Measurements from ENCODE around the gene UMPS. TPM values are rescaled to one million over a fixed set of nuclear protein-coding genes. Genes with fewer than 3 reads are reported as not detected.

The UMPS gene
- polyA plus RNA-seq, 1 of the 3 experiments (the other 2 are of a cell fraction) = 25.1 TPM

DNA sequence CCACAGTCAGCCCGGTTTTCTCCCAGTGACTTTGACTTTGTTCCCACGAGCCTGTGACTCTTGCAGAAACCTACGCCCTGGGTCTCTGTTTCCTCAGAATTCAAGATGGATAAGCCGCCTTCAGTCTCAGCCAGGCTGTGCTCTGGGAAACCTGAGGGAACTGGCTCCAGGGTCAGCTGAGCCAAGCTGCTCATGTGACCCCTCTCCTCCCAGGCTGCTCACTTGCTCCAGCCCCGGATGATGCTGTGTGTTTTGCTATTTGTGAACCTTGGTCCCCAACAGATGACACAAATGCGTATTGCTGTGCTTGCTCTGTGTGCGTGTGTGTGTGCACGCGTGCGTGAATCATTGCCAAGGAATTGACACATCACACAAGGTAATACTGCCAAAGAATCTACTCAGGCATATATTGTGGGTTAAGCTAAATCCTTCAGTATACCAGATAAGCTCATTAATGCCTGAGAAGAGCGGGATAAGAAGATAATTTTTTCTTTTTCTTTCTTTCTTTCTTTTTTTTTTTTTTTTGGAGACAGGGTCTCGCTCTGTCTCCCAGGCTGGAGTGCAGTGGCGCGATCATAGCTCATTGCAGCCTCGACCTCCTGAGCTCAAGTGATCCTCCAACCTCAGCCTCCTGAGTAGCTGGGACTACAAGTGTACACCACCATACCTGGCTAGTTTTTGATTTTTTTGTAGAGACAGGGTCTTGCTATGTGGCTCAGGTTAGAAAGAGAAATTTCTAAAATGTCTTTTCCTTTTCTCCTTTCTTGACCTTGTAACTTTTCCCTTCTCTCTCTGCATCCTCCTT, 29.2 kb upstream of the UMPS start:
- H3K9ac ChIP-seq = peak overlapping the region; percentile 61; the same call in 1 of the 2 replicates
- H3K9me2 ChIP-seq = no peaks in the 10 kb centered on the region
- H3K4me3 ChIP-seq (ENCODE audit: low read depth in 2 of 2, low read length in 1 of 2) = no peak overlapping the region
- ChIA-PET POLR2A (no interaction called here), CTCF (interaction anchor here (0.6 to 3.3 kb wide), 6 partner anchors 12 to 226 kb away, joined by 3 to 11 read pairs (median 3); no protein-coding TSS in a partner anchor)
- no peak for TF ChIP-seq JUND (IDR thresholded peaks at IDR 0.05)
- TF ChIP-seq, protein P1, sequence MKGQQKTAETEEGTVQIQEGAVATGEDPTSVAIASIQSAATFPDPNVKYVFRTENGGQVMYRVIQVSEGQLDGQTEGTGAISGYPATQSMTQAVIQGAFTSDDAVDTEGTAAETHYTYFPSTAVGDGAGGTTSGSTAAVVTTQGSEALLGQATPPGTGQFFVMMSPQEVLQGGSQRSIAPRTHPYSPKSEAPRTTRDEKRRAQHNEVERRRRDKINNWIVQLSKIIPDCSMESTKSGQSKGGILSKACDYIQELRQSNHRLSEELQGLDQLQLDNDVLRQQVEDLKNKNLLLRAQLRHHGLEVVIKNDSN (IDR thresholded peaks at IDR 0.05; ENCODE audit: borderline replicate concordance, low read depth) = peak; percentile 40; the same call in 1 of the 2 replicates
- H3K36me3 ChIP-seq (replicated peaks in 1 of 2; ENCODE audit: control insufficient read depth in 1 of 2, insufficient read depth in 2 of 2, low read length in 1 of 2) = no peaks in the 10 kb centered on the region
- peak overlapping the region; percentile 87 for H2AFZ ChIP-seq (ENCODE audit: low read depth)
- H4K20me1 ChIP-seq (ENCODE audit: insufficient read depth) = no peaks in the 10 kb centered on the region
- no peak for DNase-seq
- no peaks in the 10 kb centered on the region for H3K9me3 ChIP-seq
- peak overlapping the region in 1 of 2 experiments; percentile 93; a peak in 2 of 4 replicates for H3K27ac ChIP-seq (ENCODE audit: low read depth in 2 of 2, low read length in 1 of 2)
- peak overlapping the region; percentile 57; the same call in 1 of the 2 replicates for H3K4me2 ChIP-seq
- H3K79me2 ChIP-seq (ENCODE audit: insufficient read depth) = no peaks in the 10 kb centered on the region
- no peaks in the 10 kb centered on the region for H3K27me3 ChIP-seq (ENCODE audit: insufficient read depth)
- H3K4me1 ChIP-seq (ENCODE audit: control insufficient read depth in 1 of 2, insufficient read depth in 2 of 2, low read depth in 1 of 2, low read length in 1 of 2) = peaks cover 0 to 27% of the 10 kb centered on the region in 2 experiments; a peak in 1 of 4 replicates
- peaks cover 4% of the 10 kb centered on the region for H3F3A ChIP-seq (replicated peaks; ENCODE audit: insufficient read depth)
- 97% methylated on average over 15 of the region's 15 CpGs for WGBS (ENCODE audit: low lambda C conversion rate)

DNA sequence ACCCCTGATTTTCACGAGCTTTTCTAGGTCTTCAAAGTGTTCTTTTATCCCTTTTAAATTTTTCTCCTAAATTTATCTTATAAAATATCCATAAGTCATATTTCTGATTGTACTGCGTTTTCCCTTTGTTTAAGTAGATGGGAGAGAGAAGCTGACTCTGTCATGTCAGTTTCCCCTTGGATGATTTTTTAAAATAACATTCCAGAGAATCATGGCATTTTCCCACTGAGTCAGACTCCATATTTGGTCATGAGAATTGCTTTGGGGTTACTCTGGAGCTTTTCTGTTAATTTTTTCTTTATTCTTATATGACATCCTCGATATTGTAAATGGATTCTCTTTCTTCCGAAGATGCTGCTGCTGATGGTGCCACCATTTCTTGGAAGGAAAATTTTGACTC, 28.6 kb upstream of the UMPS start:
- Histone ChIP-seq H3K4me3 (ENCODE audit: low read depth in 2 of 2, low read length in 1 of 2) (peak overlapping the region in 1 of 2 experiments; percentile 46; a peak in 2 of 4 replicates), H2AFZ (ENCODE audit: low read depth) (peak overlapping the region; percentile 87), H3K9me3 (no peaks in the 10 kb centered on the region), H3K9me2 (no peaks in the 10 kb centered on the region), H4K20me1 (ENCODE audit: insufficient read depth) (no peaks in the 10 kb centered on the region), H3K4me2 (peak overlapping the region; percentile 57; the same call in 1 of the 2 replicates), H3K36me3 (replicated peaks in 1 of 2; ENCODE audit: control insufficient read depth in 1 of 2, insufficient read depth in 2 of 2, low read length in 1 of 2) (no peaks in the 10 kb centered on the region), H3F3A (replicated peaks; ENCODE audit: insufficient read depth) (peaks cover 4% of the 10 kb centered on the region), H3K79me2 (ENCODE audit: insufficient read depth) (no peaks in the 10 kb centered on the region), H3K4me1 (ENCODE audit: control insufficient read depth in 1 of 2, insufficient read depth in 2 of 2, low read depth in 1 of 2, low read length in 1 of 2) (peaks cover 0 to 27% of the 10 kb centered on the region in 2 experiments; a peak in 1 of 4 replicates), H3K9ac (peak overlapping the region; percentile 61; the same call in 1 of the 2 replicates), H3K27me3 (ENCODE audit: insufficient read depth) (no peaks in the 10 kb centered on the region), H3K27ac (ENCODE audit: low read depth in 2 of 2, low read length in 1 of 2) (peak overlapping the region; percentile 26 to 93; a peak in 3 of 4 replicates)
- CTCF ChIA-PET = interaction anchor here (0.7 to 3.3 kb wide), 4 partner anchors 13 to 225 kb away, joined by 3 to 11 read pairs (median 4); no protein-coding TSS in a partner anchor
- no peak for DNase-seq
- POLR2A ChIA-PET = no interaction called here
- WGBS (ENCODE audit: low lambda C conversion rate) = 26% methylated on average over 4 of the region's 4 CpGs
- TF ChIP-seq, protein P2, sequence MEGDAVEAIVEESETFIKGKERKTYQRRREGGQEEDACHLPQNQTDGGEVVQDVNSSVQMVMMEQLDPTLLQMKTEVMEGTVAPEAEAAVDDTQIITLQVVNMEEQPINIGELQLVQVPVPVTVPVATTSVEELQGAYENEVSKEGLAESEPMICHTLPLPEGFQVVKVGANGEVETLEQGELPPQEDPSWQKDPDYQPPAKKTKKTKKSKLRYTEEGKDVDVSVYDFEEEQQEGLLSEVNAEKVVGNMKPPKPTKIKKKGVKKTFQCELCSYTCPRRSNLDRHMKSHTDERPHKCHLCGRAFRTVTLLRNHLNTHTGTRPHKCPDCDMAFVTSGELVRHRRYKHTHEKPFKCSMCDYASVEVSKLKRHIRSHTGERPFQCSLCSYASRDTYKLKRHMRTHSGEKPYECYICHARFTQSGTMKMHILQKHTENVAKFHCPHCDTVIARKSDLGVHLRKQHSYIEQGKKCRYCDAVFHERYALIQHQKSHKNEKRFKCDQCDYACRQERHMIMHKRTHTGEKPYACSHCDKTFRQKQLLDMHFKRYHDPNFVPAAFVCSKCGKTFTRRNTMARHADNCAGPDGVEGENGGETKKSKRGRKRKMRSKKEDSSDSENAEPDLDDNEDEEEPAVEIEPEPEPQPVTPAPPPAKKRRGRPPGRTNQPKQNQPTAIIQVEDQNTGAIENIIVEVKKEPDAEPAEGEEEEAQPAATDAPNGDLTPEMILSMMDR (IDR thresholded peaks at IDR 0.05) = no peak
- TF ChIP-seq, protein P3, sequence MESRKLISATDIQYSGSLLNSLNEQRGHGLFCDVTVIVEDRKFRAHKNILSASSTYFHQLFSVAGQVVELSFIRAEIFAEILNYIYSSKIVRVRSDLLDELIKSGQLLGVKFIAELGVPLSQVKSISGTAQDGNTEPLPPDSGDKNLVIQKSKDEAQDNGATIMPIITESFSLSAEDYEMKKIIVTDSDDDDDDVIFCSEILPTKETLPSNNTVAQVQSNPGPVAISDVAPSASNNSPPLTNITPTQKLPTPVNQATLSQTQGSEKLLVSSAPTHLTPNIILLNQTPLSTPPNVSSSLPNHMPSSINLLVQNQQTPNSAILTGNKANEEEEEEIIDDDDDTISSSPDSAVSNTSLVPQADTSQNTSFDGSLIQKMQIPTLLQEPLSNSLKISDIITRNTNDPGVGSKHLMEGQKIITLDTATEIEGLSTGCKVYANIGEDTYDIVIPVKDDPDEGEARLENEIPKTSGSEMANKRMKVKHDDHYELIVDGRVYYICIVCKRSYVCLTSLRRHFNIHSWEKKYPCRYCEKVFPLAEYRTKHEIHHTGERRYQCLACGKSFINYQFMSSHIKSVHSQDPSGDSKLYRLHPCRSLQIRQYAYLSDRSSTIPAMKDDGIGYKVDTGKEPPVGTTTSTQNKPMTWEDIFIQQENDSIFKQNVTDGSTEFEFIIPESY (IDR thresholded peaks at IDR 0.05; ENCODE audit: borderline replicate concordance, low read depth) = no peak
- TF ChIP-seq MEF2A (IDR thresholded peaks at IDR 0.05; ENCODE audit: borderline replicate concordance, low read depth) (no peak), SIN3A (IDR thresholded peaks at IDR 0.05; ENCODE audit: borderline replicate concordance, low read depth, low read length) (no peak), JUND (IDR thresholded peaks at IDR 0.05) (peak; percentile 48), RFX5 (IDR thresholded peaks at IDR 0.05; ENCODE audit: low read length) (no peak), GABPA (IDR thresholded peaks at IDR 0.05; ENCODE audit: low read depth) (no peak), SMC3 (IDR thresholded peaks at IDR 0.05; ENCODE audit: low read depth, low read length) (no peak), CHD2 (IDR thresholded peaks at IDR 0.05; ENCODE audit: low read length, partially characterized antibody) (no peak), TAF1 (IDR thresholded peaks at IDR 0.05; ENCODE audit: borderline replicate concordance, low read depth, low read length) (no peak), RAD21 (IDR thresholded peaks at IDR 0.05; ENCODE audit: low read length) (no peak), NRF1 (IDR thresholded peaks at IDR 0.05; ENCODE audit: low read depth, low read length) (no peak)
- TF ChIP-seq, protein P4, sequence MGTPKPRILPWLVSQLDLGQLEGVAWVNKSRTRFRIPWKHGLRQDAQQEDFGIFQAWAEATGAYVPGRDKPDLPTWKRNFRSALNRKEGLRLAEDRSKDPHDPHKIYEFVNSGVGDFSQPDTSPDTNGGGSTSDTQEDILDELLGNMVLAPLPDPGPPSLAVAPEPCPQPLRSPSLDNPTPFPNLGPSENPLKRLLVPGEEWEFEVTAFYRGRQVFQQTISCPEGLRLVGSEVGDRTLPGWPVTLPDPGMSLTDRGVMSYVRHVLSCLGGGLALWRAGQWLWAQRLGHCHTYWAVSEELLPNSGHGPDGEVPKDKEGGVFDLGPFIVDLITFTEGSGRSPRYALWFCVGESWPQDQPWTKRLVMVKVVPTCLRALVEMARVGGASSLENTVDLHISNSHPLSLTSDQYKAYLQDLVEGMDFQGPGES (IDR thresholded peaks at IDR 0.05; ENCODE audit: low read depth, low read length) = no peak
- TF ChIP-seq, protein P5, sequence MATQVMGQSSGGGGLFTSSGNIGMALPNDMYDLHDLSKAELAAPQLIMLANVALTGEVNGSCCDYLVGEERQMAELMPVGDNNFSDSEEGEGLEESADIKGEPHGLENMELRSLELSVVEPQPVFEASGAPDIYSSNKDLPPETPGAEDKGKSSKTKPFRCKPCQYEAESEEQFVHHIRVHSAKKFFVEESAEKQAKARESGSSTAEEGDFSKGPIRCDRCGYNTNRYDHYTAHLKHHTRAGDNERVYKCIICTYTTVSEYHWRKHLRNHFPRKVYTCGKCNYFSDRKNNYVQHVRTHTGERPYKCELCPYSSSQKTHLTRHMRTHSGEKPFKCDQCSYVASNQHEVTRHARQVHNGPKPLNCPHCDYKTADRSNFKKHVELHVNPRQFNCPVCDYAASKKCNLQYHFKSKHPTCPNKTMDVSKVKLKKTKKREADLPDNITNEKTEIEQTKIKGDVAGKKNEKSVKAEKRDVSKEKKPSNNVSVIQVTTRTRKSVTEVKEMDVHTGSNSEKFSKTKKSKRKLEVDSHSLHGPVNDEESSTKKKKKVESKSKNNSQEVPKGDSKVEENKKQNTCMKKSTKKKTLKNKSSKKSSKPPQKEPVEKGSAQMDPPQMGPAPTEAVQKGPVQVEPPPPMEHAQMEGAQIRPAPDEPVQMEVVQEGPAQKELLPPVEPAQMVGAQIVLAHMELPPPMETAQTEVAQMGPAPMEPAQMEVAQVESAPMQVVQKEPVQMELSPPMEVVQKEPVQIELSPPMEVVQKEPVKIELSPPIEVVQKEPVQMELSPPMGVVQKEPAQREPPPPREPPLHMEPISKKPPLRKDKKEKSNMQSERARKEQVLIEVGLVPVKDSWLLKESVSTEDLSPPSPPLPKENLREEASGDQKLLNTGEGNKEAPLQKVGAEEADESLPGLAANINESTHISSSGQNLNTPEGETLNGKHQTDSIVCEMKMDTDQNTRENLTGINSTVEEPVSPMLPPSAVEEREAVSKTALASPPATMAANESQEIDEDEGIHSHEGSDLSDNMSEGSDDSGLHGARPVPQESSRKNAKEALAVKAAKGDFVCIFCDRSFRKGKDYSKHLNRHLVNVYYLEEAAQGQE (IDR thresholded peaks at IDR 0.05; ENCODE audit: low read depth, low read length) = no peak
